HG02938 (cell line): Measurements from ENCODE around the gene CCDC15.
"Not testable (repeated sequence)": the region's sequence is repeated elsewhere in the genome, so short reads cannot be mapped to it uniquely, and the experiment has no call there.

Experiments
- ATAC-seq: cut with Tn5 transposase; IDR thresholded peaks from one replicate; pipeline ENCODE4 v1.9.1; 2021; ENCODE audit warnings: mild to moderate bottlenecking, moderate library complexity; ENCODE audit not compliant: unreplicated experiment

The CCDC15 gene

DNA sequence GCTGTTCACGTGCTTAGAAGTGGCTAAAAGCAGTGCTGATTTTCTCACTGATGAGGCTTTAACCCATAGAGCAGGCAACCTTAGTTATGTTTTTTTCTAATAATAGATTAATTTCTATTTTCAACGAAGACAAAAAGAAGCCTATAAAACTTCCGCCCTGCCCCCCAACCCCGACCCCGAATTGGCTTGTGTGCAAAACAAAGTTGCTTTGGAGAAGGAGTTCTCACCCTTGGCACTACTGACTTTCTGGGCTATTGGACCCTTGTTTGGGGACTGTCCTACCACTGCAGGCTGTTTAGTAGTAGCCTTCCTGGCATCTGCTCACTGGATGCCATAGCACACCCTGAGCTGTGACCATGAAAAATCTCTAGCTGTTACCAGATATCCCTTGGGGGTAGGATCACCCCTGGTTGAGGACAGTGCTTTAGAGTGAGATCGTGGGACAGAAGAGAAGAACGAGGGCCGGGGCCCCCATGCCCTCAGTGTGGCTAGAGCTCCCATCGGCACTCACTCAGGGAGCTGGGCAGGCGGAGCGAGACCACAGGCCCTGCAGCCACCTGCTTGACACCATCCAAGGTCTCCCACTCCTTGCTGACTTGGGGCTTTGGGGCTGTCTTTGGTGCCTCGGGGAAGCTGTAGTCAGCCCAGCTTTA, 126.0 kb downstream of the CCDC15 start:
- no peak for ATAC-seq

DNA sequence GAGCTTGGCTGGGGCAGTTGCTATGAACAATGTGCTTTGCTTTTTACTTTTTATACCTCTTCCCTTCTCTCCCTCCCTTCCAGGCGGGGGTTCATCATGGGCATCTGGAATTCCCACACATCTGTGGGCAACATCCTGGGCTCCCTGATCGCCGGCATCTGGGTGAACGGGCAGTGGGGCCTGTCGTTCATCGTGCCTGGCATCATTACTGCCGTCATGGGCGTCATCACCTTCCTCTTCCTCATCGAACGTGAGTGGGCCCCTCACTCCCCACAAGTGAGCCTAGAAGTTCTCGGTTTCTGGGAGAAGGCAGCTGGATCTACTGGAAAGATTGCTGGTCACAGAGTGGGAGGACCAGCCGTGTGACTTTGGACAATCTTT, 126.5 kb downstream of the CCDC15 start:
- no peak for ATAC-seq

DNA sequence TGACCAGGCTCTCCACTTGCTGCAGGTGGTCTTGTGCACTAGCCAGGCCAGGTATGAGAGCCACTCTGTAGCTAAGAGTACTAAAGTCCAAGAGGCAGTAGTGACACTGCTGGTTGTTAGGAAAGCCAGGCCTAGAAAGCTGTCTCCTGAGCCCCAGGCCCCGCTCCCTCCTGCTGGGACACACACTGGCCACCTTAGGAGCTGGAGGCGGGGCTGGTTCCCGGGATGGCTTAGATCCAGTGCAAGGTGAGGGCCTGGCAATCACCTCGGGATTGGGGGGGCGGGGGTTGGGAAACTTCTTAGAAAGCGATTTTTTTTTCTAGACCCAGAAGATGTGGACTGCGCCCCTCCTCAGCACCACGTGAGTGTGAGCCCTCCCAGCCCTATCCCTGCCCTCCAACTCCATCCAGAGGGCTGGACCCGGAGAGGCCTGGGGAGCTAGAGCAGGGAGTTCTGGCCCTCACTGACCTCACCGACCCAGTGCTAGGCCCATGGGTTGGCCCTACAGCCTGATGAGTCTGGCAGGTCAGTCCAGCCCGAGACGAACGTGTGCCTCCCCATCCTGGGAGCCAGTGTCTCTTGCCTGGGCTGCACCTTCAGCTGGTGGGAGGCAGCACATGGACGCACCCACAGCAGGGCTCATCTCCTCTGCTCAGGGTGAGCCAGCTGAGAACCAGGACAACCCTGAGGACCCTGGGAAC, 127.2 kb downstream of the CCDC15 start:
- no peak for ATAC-seq

DNA sequence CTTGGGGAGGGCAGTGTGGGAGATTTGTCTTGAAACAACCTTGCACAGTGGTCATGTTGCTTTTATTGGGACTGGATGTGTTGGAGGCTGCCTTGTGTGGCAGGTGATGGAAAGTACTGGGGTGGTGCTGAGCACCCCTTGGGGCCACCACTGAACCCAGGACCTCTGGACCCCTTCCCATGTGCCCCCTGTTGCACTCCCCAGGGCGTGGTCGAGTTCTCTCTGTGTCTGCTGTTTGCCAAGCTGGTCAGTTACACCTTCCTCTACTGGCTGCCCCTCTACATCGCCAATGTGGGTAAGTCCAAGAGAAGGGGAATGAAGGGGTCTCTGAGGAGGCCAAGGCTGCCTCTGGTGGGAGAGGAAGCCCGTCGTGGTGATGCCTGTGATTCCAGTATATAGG, 128.0 kb downstream of the CCDC15 start:
- no peak for ATAC-seq

DNA sequence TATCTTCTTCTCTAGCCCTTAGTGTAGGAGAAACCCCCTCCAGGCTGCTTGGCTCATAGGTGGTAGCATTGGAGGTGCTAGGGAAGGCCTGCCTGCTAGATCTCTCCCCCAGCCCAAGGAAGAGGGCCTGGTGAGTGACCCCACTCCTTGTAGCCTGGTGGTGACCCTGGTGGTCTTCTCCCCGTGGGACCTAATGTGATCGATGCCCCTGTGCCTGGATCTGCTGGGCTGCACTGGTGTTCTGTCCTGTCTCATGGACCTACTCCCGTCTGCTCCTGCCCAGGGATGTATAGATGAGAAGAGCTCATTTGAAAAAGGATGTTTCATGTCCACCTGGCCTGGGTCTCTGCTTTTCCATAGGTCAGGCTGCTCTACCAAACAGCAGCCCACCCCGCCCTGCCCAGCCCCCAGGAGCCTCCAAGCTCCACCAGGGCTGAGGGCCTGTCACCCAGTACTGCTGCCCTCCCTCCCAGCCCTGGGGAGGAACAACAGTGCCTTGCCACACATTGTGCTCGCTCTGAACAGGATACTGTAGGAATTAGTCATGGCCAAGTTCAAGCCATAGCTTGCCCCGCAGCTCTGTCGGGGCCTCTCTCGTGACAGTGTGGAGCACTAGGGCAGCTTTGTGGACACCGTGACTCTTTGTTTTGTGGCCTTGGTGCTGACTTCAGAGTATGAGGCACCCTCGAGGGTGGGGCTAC, 128.8 kb downstream of the CCDC15 start:
- no peak for ATAC-seq

DNA sequence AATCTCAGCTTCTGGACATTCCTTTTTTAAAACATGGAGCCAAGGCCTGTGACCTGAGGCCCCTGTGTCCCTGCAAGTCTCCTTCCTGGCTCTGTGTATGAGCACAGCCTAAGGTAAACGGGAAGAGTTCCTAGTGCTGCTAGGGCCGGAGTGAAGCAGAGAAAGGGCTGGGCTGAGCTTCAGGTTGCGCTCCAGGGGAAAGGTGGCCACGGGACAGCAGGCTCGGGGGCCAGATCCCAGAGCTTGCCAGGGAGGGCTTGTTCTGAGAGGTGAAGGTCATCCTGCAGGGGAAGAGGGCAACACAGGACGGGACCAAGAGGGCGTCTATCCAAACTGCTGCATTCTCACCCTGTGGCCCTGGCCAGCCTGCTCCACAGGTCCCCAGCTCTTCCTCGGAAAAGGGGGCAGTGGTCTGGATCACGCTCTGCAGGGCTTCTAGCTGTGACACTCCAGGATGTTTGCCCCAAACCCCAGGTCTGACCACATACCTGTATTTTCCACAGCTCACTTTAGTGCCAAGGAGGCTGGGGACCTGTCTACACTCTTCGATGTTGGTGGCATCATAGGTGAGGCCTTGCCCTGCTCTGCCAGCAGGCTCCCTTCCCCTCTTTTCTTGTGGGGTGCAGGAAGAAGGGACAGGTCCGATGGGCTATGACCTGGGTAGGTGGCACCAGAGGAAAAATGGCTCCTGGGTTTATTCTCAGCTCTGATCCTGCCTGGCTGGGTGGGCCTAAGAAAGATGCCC, 129.5 kb downstream of the CCDC15 start:
- no peak for ATAC-seq

DNA sequence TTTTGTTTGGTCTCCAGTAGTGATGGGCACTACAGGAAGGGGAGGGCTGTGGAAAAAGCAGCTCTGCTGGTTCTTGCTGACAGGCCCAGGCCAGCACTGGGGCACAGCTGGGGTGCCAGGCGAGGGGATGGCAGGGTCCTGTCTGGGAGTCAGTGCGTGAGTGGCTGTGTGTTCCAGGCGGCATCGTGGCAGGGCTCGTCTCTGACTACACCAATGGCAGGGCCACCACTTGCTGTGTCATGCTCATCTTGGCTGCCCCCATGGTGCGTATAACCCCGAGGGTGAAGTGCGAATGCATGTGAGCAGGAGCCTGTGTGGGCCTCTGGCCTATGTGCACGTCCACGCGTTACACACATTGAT, 130.0 kb downstream of the CCDC15 start:
- ATAC-seq: no peak

DNA sequence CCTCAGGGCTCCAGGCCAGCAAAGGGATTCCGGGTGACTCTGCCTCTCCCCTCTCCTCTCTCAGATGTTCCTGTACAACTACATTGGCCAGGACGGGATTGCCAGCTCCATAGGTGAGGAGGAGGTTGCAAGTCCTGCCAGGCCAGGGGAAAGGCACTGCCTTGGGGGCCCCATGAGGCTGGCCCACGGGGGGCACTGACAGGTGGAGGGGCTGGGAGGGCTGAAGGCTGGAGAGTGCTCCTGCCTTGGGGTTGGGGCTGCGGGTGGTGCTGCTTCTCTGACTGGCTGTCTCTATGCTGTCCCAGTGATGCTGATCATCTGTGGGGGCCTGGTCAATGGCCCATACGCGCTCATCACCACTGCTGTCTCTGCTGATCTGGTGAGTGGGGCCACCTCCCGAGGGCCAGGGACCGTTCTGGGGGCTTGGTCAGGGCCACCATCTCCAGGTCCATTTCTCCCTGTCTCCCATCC, 130.8 kb downstream of the CCDC15 start:
- ATAC-seq: no peak

DNA sequence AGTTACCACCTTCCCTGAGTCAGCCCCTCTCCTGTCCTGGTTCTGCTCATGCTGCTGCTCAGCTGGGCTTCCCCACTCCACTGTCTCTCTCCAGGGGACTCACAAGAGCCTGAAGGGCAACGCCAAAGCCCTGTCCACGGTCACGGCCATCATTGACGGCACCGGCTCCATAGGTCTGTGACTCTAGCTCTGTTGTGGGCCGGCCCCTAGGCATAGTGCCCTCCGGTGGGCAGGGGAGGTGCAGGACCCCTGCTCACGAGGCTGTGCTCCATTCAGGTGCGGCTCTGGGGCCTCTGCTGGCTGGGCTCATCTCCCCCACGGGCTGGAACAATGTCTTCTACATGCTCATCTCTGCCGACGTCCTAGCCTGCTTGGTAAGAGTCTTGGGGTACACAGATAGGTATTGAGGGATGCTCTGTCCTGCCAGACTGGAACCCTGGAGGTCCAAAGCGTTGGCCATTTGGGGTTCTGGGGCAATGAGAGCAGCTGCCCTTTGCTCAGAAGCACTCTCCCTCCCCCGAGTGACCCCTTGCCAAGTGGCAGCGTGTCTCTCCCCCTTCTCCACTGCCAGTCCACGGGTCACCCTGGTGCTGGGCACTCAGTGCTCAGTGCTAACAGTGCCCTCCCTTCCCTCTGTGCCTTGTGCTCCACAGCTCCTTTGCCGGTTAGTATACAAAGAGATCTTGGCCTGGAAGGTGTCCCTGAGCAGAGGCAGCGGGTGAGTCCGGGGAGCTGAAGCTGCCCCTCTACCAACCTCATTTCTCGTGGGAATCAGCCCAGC, 131.5 kb downstream of the CCDC15 start:
- no peak for ATAC-seq

DNA sequence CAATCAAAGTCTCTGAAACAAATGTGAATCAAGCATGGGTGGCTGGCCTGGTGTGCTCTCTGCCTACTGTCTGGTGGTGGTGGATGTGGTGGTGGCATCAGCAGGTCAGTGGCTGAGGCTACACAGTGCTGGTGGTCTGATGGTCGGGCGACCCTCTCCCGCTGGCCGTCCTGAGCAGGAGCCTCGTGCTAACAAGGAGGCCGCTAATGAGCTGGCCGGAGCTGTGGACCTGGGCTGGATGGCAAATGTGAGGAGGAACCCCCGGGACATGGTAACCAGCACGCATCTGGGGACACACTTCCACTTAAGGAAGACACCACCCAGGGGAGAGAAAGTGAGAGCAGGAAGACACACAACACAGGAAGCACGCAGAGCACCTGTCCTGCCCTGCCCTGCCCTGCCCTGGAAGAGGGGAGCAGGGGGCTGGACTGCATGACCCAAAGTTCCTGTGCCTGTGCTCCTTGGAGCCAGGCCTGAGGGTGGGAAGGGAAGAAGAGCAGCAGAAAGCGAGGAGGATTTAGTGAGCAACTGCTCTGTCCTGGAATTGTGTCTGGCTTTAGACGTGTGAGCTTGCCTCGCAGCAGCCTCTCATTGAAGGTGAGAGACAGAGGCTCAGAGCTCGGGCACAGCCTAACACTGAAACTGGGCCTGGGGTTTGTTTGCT, 132.8 kb downstream of the CCDC15 start:
- no peak for ATAC-seq

DNA sequence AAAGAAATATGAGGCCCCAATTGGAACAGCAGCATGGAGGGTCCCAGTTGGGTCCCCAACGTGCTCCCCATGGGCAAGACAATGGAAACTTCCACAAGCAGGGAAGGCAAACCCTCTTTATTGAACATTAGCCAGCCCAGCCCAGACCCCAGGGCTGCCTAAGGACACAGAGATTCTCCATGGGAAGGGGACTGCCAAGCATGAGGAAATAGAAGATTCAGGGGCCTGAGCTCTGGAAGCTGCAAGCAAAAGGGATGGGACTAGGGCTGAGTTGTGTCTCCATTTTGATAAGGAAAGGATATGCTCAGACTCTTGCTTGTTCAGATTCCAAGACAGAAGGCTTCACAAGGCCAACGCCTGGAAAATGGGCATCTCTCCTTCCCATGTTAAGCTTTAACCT, 134.1 kb downstream of the CCDC15 start:
- no peak for ATAC-seq

DNA sequence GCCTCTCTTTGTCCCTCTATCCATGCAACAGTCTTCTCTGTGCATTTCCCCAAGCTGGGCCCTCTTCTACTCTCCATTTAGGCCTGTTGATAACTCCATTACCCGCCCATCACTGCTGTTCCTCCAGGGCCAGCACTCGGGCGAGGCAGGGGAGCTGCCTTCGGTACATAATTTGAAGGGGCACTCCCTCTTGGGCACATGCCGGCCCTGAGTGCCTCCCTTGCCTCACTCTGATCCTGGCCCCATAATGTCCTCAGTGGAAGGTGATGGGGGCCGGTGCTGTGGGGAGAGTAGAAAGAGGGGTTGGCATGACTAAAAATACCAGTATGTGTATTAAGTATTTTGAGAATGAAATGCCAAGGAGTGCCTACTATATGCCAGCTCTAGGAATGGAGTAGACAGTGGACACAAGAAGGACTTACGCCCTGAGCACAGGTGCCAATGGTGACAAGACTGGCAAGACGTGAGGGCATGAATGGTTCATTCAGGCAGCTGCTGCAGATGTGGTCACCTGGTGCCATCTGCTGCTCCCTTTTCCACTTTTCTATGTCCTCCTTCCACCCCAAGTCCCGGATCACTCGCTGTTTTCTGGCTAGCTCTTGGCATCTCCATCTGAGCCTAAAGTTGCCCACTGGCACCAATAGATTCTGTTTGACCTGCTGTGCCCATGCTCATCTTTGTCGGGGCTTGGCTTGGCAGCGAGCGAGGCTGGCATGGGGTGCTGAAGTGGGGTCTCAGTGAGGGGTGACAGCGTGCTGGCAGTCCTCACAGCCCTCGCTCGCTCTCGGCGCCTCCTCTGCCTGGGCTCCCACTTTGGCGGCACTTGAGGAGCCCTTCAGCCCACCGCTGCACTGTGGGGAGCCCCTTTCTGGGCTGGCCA, 134.8 kb downstream of the CCDC15 start:
- ATAC-seq: no peak

DNA sequence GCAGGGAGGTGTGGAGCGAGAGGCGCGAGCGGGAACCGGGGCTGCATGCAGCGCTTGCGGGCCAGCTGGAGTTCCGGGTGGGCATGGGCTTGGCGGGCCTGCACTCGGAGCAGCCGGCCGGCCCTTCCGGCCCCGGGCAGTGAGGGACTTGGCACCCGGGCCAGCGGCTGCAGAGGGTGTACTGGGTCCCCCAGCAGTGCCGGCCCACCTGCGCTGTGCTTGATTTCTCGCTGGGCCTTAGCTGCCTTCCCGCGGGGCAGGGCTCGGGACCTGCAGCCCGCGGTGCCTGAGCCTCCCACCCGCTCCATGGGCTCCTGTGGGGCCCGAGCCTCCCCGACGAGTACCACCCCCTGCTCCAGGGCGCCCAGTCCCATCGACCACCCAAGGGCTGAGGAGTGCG, 135.5 kb downstream of the CCDC15 start:
- ATAC-seq: not testable (repeated sequence)

DNA sequence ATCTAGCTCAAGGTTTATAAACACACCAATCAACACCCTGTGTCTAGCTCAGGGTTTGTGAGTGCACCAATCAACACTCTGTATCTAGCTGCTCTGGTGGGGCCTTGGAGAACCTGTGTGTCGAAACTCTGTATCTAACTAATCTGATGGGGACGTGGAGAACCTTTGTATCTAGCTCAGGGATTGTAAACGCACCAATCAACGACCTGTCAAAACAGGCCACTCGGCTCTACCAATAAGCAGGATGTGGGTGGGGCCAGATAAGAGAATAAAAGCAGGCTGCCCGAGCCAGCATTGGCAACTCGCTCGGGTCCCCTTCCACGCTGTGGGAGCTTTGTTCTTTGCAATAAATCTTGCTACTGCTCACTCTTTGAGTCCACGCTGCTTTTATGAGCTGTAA, 136.1 kb downstream of the CCDC15 start:
- ATAC-seq: not testable (repeated sequence)

DNA sequence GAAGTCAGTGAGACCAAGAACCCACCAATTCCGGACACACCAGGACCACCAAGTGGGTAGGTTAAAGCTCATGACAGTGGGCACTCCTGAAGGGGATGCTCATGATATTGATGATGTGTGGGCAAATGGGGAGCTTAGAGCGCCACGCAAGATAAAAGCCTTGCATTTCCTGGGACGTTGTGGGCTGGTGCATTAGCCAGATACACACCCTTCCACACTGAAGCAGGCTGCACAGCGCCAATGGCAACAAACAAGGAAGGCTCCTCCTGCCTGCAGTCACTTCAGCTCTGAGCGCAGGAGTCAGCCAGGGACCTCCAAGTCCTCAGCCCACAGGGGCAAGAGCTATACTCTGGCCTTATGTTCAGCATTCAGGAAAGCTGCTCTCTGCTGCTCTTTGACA, 136.8 kb downstream of the CCDC15 start:
- no peak for ATAC-seq
